Peyer's patch (tissue), 4 donors: ENCODE data around the gene SLC6A9. TPM values are rescaled to one million over a fixed set of nuclear protein-coding genes. Genes with fewer than 3 reads are reported as not detected.

Source experiments
- DNase-seq, 3 donors: peaks; one replicate each; pipeline ENCODE4 v3.0.0-alpha.2; 2017 to 2019
- H3K27ac ChIP-seq, 4 donors: fragments of 200-600 bp; sonication (generic); one replicate each; pipeline ENCODE4 v1.5.1; 2016 to 2019
- H3K27me3 ChIP-seq, 2 donors: fragments of 200-600 bp; sonication (generic); one replicate each; pipeline ENCODE4 v1.5.1; 2019
- H3K36me3 ChIP-seq, 3 donors: fragments of 200-600 bp; sonication (generic); one replicate each; pipeline ENCODE4 v1.5.1; 2016 to 2019
- H3K4me1 ChIP-seq, 4 donors: fragments of 200-600 bp; sonication (generic); one replicate each; pipeline ENCODE4 v1.5.1; 2016 to 2019
- H3K4me3 ChIP-seq, 4 donors: fragments of 200-600 bp; sonication (generic); 1 replicate in 3 of 4; 2 replicates in 1 of 4; pipeline ENCODE4 v1.5.1; 2016 to 2019; ENCODE audit warnings: mild to moderate bottlenecking in 1 of 4
- H3K9me3 ChIP-seq, 4 donors: fragments of 200-600 bp; sonication (generic); one replicate each; pipeline ENCODE4 v1.5.1; 2016 to 2019; ENCODE audit warnings: mild to moderate bottlenecking in 1 of 4
- POLR2A ChIP-seq, 2 donors: fragments of 450-650 bp; IDR thresholded peaks; one replicate each; pipeline ENCODE4 v1.5.1; 2017; ENCODE audit warnings: antibody characterized with exemption in 2 of 2, mild to moderate bottlenecking in 2 of 2, moderate library complexity in 2 of 2
- total RNA-seq, 4 donors: library from RNA; depleted of rRNA; stranded (reverse); fragments of >200 nt; gene quantifications; one replicate each; pipeline ENCODE4 v1.1.0, GENCODE V29; 2016
- TF ChIP-seq, protein P1 (sequence below), 6 experiments: fragments of 450-650 bp in 4 of 6; fragments of 200-600 bp in 2 of 6; sonication (generic) in 1 of 6; IDR thresholded peaks; one replicate each; pipeline ENCODE4 v1.5.1; 2017 to 2019; ENCODE audit warnings: antibody characterized with exemption in 6 of 6, mild to moderate bottlenecking in 3 of 6, moderate library complexity in 1 of 6

SLC6A9 gene
- total RNA-seq, 4 donors from 2014 or later = 8.8 to 19.0 (median 11.5) TPM

DNA sequence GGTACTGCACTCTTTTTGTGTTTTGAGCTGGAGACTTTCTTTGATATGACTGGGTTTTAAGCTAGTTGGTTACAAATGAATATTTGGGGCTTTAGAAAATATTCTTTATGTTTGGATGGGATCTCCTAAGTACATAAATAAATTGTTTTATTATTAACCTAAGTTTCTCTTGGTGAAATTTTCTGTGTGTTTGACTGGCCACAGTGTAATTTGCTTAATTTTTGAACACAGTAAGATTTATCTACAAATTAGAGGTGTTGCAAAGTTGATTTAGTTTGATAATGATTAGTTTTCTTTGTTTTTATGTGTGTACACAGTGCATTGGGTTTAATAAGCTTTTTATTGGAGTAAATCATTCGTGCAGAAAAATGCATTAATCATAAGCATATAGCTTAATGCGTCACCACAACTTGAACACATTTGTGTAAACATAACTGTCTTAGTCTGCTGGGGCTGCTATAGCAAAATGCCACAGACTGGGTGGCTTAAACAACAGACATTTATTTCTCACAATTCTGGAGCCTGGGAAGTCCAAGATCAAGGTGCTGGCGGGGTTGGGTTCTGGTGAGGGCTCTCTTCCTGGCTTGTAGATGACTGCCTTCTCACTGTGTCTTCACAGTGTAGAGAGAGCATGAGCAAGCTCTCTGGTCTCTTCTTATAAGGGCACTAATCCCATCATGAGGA, 17.4 kb upstream of the SLC6A9 start:
- Histone ChIP-seq H3K9me3 (no peaks in the 10 kb centered on the region), H3K4me3 (no peak overlapping the region), H3K4me1 (no peaks in the 10 kb centered on the region), H3K27me3 (no peaks in the 10 kb centered on the region), H3K36me3 (no peaks in the 10 kb centered on the region), H3K27ac (no peak overlapping the region)
- TF ChIP-seq, protein P1, sequence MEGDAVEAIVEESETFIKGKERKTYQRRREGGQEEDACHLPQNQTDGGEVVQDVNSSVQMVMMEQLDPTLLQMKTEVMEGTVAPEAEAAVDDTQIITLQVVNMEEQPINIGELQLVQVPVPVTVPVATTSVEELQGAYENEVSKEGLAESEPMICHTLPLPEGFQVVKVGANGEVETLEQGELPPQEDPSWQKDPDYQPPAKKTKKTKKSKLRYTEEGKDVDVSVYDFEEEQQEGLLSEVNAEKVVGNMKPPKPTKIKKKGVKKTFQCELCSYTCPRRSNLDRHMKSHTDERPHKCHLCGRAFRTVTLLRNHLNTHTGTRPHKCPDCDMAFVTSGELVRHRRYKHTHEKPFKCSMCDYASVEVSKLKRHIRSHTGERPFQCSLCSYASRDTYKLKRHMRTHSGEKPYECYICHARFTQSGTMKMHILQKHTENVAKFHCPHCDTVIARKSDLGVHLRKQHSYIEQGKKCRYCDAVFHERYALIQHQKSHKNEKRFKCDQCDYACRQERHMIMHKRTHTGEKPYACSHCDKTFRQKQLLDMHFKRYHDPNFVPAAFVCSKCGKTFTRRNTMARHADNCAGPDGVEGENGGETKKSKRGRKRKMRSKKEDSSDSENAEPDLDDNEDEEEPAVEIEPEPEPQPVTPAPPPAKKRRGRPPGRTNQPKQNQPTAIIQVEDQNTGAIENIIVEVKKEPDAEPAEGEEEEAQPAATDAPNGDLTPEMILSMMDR (IDR thresholded peaks at IDR 0.05) = no peak
- TF ChIP-seq POLR2A (IDR thresholded peaks at IDR 0.05) = no peak
- DNase-seq = no peak

GRCh38 chr1:44047131-44047530, 15.9 kb upstream of the SLC6A9 start:
- no peaks in the 10 kb centered on the region for H3K36me3 ChIP-seq
- no peaks in the 10 kb centered on the region for H3K27me3 ChIP-seq
- no peak for DNase-seq
- TF ChIP-seq POLR2A (IDR thresholded peaks at IDR 0.05) = no peak
- TF ChIP-seq, protein P1 (IDR thresholded peaks at IDR 0.05) = no peak
- H3K9me3 ChIP-seq = no peaks in the 10 kb centered on the region
- no peak overlapping the region for H3K27ac ChIP-seq
- H3K4me3 ChIP-seq = no peak overlapping the region
- no peaks in the 10 kb centered on the region for H3K4me1 ChIP-seq

GRCh38 chr1:44045064-44045463, 13.8 kb upstream of the SLC6A9 start:
- H3K4me1 ChIP-seq = no peaks in the 10 kb centered on the region
- H3K27ac ChIP-seq = no peak overlapping the region
- H3K9me3 ChIP-seq = no peaks in the 10 kb centered on the region
- no peaks in the 10 kb centered on the region for H3K36me3 ChIP-seq
- H3K4me3 ChIP-seq = no peak overlapping the region
- TF ChIP-seq, protein P1 (IDR thresholded peaks at IDR 0.05) = no peak
- TF ChIP-seq POLR2A (IDR thresholded peaks at IDR 0.05) = no peak
- H3K27me3 ChIP-seq = no peaks in the 10 kb centered on the region
- no peak for DNase-seq

DNA sequence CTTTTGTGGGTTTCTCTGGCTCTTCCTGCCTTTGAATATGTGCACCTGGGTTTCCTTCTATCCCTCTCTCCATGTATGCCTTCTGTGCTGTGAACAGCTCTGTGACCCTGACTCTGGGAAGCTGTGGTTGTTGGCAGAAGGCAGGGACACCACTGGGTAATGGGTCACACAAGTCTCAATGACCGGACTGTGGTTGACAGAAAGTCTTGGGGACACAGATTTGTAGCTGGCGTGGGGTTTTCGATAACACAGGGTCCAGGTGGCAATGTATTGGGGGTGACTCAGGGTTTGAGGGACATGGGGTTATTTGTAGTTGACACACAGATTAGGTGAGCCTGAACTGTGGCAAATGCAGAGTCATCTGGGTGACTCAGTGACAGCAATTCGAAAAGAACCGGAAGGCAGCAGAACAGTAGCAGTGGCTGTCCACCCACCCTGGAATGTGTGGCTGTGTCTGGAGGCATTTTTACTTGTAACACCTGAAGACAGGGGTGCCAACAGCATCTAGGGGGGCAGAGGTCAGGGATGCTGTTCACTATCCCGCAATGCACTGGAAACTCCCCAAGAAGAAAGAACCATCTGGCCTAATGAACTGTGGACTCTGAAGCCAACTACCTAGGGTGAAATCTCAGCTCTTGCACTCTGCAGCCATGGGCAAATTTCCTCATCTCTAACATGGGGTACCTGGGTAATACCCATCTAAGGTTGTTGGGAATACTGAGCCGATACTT, 13.0 kb upstream of the SLC6A9 start:
- TF ChIP-seq POLR2A (IDR thresholded peaks at IDR 0.05) = no peak
- TF ChIP-seq, protein P1 (IDR thresholded peaks at IDR 0.05) = no peak
- Histone ChIP-seq H3K27me3 (no peaks in the 10 kb centered on the region), H3K27ac (no peak overlapping the region), H3K9me3 (no peaks in the 10 kb centered on the region), H3K4me3 (no peak overlapping the region), H3K36me3 (no peaks in the 10 kb centered on the region), H3K4me1 (no peaks in the 10 kb centered on the region)
- DNase-seq = no peak

DNA sequence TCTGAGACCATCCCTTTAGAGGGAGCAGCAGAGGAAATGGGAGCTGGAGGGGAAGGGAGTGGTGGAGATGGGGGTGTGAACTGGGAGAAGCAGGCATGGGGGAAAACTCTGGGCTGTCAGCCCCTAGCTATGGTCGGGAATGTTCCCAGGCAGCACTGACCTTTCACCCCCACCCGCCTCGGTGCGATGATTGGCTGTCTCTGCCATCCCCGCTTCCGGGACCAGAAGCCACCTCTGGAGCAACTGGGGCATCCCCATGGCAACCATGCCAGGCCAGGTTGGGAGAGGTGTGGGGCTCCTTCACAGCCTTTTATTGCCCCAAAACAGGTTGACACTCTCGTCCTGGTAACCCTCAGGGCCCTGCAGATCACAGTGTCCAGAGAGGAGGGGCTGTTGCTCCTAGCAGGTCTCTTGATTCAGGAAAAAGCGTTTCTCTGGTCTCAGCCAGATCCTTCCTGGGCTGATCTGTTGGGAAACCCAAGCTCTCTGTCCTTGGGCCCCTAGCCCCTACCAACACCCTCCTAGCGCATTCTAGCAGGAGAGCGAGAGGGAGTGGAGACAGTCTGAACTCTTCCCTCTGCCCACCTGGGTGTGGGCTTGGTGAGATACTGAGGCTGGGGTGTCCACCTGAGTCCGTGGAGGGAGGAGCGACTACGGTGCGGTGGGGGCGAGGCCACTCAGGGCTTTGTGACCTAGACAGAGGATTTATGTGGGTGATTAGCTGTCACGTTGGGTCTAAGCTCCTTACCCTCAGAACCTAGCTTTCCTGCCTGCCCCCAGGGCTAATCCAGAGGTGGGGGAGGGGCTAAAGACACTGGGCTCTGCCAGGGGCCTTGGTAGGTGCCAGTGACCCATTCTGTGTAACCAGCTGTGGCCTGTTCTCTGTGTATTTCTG, 12.2 kb upstream of the SLC6A9 start:
- no peak for DNase-seq
- TF ChIP-seq POLR2A (IDR thresholded peaks at IDR 0.05) = no peak
- TF ChIP-seq, protein P1 (IDR thresholded peaks at IDR 0.05) = no peak

More for the DNA sequence above, 12.2 kb upstream of the SLC6A9 start:
- H3K9me3 ChIP-seq = no peaks in the 10 kb centered on the region
- no peaks in the 10 kb centered on the region for H3K4me1 ChIP-seq
- H3K27ac ChIP-seq = no peak overlapping the region
- no peaks in the 10 kb centered on the region for H3K36me3 ChIP-seq
- no peaks in the 10 kb centered on the region for H3K27me3 ChIP-seq
- no peak overlapping the region for H3K4me3 ChIP-seq
